Neuronal stem cell (in vitro differentiated cells): Measurements from ENCODE around the gene FBXL15.

Experiments
- DNase-seq: peaks from one replicate; pipeline ENCODE4 v3.0.0-alpha.2; 2013; ENCODE audit warnings: low spot score
- H2AFZ ChIP-seq: one replicate; pipeline ENCODE4 v1.6.1; 2013; ENCODE audit warnings: mild to moderate bottlenecking, low read length, inconsistent platforms
- H2AK5ac ChIP-seq: 2 replicates; pipeline ENCODE4 v1.6.1; 2013; ENCODE audit warnings: low read depth, mild to moderate bottlenecking, inconsistent platforms, low read length, moderate library complexity, mixed read lengths
- H2BK120ac ChIP-seq: 2 replicates; pipeline ENCODE4 v1.6.1; 2013; ENCODE audit warnings: low read depth, mild to moderate bottlenecking, inconsistent platforms, low read length, moderate library complexity, mixed read lengths
- H2BK12ac ChIP-seq: one replicate; pipeline ENCODE4 v1.6.1; 2013; ENCODE audit warnings: low read length, inconsistent platforms
- H2BK15ac ChIP-seq: 2 replicates; pipeline ENCODE4 v1.6.1; 2013; ENCODE audit warnings: mild to moderate bottlenecking, low read length, inconsistent platforms, mixed read lengths
- H2BK5ac ChIP-seq: one replicate; pipeline ENCODE4 v1.6.1; 2013; ENCODE audit warnings: inconsistent platforms, mild to moderate bottlenecking, low read length, moderate library complexity
- H3K14ac ChIP-seq: one replicate; pipeline ENCODE4 v1.6.1; 2013; ENCODE audit warnings: low read length, inconsistent platforms
- H3K18ac ChIP-seq: 2 replicates; pipeline ENCODE4 v1.6.1; 2013; ENCODE audit warnings: low read length, inconsistent platforms
- H3K23ac ChIP-seq: 2 replicates; pipeline ENCODE4 v1.6.1; 2013; ENCODE audit warnings: low read depth, mild to moderate bottlenecking, mixed read lengths, low read length, inconsistent platforms; ENCODE audit not compliant: poor library complexity
- H3K27ac ChIP-seq: replicated peaks from 3 replicates; pipeline ENCODE4 v1.5.1; 2013; ENCODE audit warnings: low read length, inconsistent platforms
- H3K27me3 ChIP-seq, 3 experiments: 2 replicates each; pipeline ENCODE4 v1.6.1; 2013; ENCODE audit warnings: low read length in 3 of 3, mild to moderate bottlenecking in 2 of 3, inconsistent platforms in 1 of 3, low read depth in 1 of 3, mixed read lengths in 1 of 3, moderate library complexity in 1 of 3; ENCODE audit not compliant: control insufficient read depth in 3 of 3, insufficient read depth in 3 of 3
- H3K36me3 ChIP-seq, 2 donors: replicated peaks in 1 of 2; 2 replicates each; pipeline ENCODE4 v1.6.1; 2013; ENCODE audit warnings: low read length in 2 of 2; ENCODE audit not compliant: control insufficient read depth in 2 of 2, insufficient read depth in 2 of 2
- H3K4ac ChIP-seq: 2 replicates; pipeline ENCODE4 v1.6.1; 2013; ENCODE audit warnings: inconsistent platforms, mild to moderate bottlenecking, low read length, moderate library complexity
- H3K4me1 ChIP-seq, 2 donors: 1 replicate in 1 of 2; 2 replicates in 1 of 2; pipeline ENCODE4 v1.6.1; 2013; ENCODE audit warnings: low read length in 2 of 2, low read depth in 1 of 2; ENCODE audit not compliant: control insufficient read depth in 2 of 2, insufficient read depth in 1 of 2
- H3K4me2 ChIP-seq: one replicate; pipeline ENCODE4 v1.6.1; 2013; ENCODE audit warnings: mild to moderate bottlenecking, low read length, inconsistent platforms; ENCODE audit not compliant: insufficient read depth, poor library complexity, severe bottlenecking
- H3K4me3 ChIP-seq, 2 donors: 2 replicates each; pipeline ENCODE4 v1.5.1; 2013; ENCODE audit warnings: low read length in 2 of 2, mild to moderate bottlenecking in 2 of 2, inconsistent platforms in 1 of 2, moderate library complexity in 1 of 2
- H3K79me1 ChIP-seq: one replicate; pipeline ENCODE4 v1.6.1; 2013; ENCODE audit warnings: low read depth, mild to moderate bottlenecking, inconsistent platforms, low read length, moderate library complexity
- H3K9ac ChIP-seq: one replicate; pipeline ENCODE4 v1.6.1; 2013; ENCODE audit warnings: mild to moderate bottlenecking, low read depth, low read length, inconsistent platforms; ENCODE audit not compliant: poor library complexity
- H3K9me3 ChIP-seq, 2 donors: replicated peaks in 1 of 2; 2 replicates each; pipeline versions ENCODE3 to v1.6.1; 2013; ENCODE audit warnings: low read length in 2 of 2, mild to moderate bottlenecking in 2 of 2, inconsistent platforms in 1 of 2, low read depth in 1 of 2, mixed read lengths in 1 of 2, moderate library complexity in 1 of 2; ENCODE audit not compliant: control insufficient read depth in 2 of 2, insufficient read depth in 1 of 2
- H4K8ac ChIP-seq: one replicate; pipeline ENCODE4 v1.6.1; 2013; ENCODE audit warnings: low read depth, mild to moderate bottlenecking, inconsistent platforms, low read length, moderate library complexity
- H4K91ac ChIP-seq: one replicate; pipeline ENCODE4 v1.6.1; 2013; ENCODE audit warnings: low read length, low read depth, mild to moderate bottlenecking, inconsistent platforms; ENCODE audit not compliant: poor library complexity
- WGBS, 2 donors: extraction: QIAGEN DNeasy Blood & Tissue Kit; methylation state at CpG; one replicate each; pipeline ENCODE4 v1.1.7; 2013; ENCODE audit warnings: missing lambda C conversion rate in 2 of 2, mixed read lengths in 1 of 2; ENCODE audit not compliant: insufficient read length in 2 of 2, insufficient replicate concordance in 1 of 2; ENCODE audit errors: extremely low coverage in 2 of 2; 5-methylcytosine and 5-hydroxymethylcytosine counted together

Gene FBXL15

GRCh38 chr10:102434394-102435132, 13.9 kb downstream of the FBXL15 start:
- no CpG with 5 or more reads among the region's 9 CpGs for WGBS, 2 donors
- Histone ChIP-seq H3K27ac (no peak overlapping the region), H3K4me1 (peaks cover 11 to 27% of the 10 kb centered on the region in 2 donors)

GRCh38 chr10:102435133-102435497, 14.5 kb downstream of the FBXL15 start:
- no peak overlapping the region for H3K4ac ChIP-seq
- H2BK15ac ChIP-seq: no peak overlapping the region
- no peak overlapping the region for H2AK5ac ChIP-seq
- H2AFZ ChIP-seq: peak overlapping the region; percentile 87
- no peak overlapping the region for H3K18ac ChIP-seq
- H3K4me1 ChIP-seq: peaks cover 11 to 27% of the 10 kb centered on the region in 2 donors
- no peak overlapping the region for H3K27ac ChIP-seq
- no peaks in the 10 kb centered on the region for H3K79me1 ChIP-seq
- H3K14ac ChIP-seq: no peak overlapping the region
- no peak overlapping the region for H2BK5ac ChIP-seq
- H3K4me2 ChIP-seq: no peak overlapping the region
- no peak overlapping the region for H4K91ac ChIP-seq
- no peak overlapping the region for H2BK12ac ChIP-seq
- peaks cover 0 to 15% (median 0%) of the 10 kb centered on the region in 3 experiments for H3K27me3 ChIP-seq
- H4K8ac ChIP-seq: no peak overlapping the region
- DNase-seq: no peak
- H3K9me3 ChIP-seq: peaks cover 0 to 2% of the 10 kb centered on the region in 2 donors
- H3K9ac ChIP-seq: no peak overlapping the region
- no peak overlapping the region for H3K23ac ChIP-seq
- WGBS, 2 donors: no CpG with 5 or more reads among the region's 5 CpGs
- H3K4me3 ChIP-seq: no peak overlapping the region
- no peak overlapping the region for H2BK120ac ChIP-seq
- peaks cover 0 to 6% of the 10 kb centered on the region in 2 donors for H3K36me3 ChIP-seq

More at GRCh38 chr10:102434394-102435132, 13.9 kb downstream of the FBXL15 start:
- H2BK12ac ChIP-seq: no peak overlapping the region
- peak overlapping the region; percentile 10 for H2BK120ac ChIP-seq
- no peak overlapping the region for H3K4me2 ChIP-seq
- H3K4me3 ChIP-seq: no peak overlapping the region
- DNase-seq: no peak
- peaks cover 0 to 6% of the 10 kb centered on the region in 2 donors for H3K36me3 ChIP-seq
- peaks cover 0 to 15% (median 0%) of the 10 kb centered on the region in 3 experiments for H3K27me3 ChIP-seq
- H4K91ac ChIP-seq: no peak overlapping the region
- H2BK5ac ChIP-seq: no peak overlapping the region
- H3K14ac ChIP-seq: no peak overlapping the region
- no peaks in the 10 kb centered on the region for H3K79me1 ChIP-seq
- no peak overlapping the region for H4K8ac ChIP-seq
- peaks cover 0 to 2% of the 10 kb centered on the region in 2 donors for H3K9me3 ChIP-seq
- H3K18ac ChIP-seq: peak overlapping the region; percentile 65
- no peak overlapping the region for H3K23ac ChIP-seq
- no peak overlapping the region for H3K9ac ChIP-seq
- no peak overlapping the region for H2AK5ac ChIP-seq
- no peak overlapping the region for H3K4ac ChIP-seq
- H2BK15ac ChIP-seq: peak overlapping the region; percentile 68
- peak overlapping the region; percentile 87 for H2AFZ ChIP-seq

GRCh38 chr10:102435529-102436233, 15.0 kb downstream of the FBXL15 start:
- no CpG with 5 or more reads among the region's 14 CpGs for WGBS, 2 donors
- H2BK5ac ChIP-seq: no peak overlapping the region
- no peak overlapping the region for H2BK15ac ChIP-seq
- H3K9ac ChIP-seq: no peak overlapping the region
- no peak overlapping the region for H2BK12ac ChIP-seq
- H3K27ac ChIP-seq: no peak overlapping the region
- peaks cover 0 to 3% of the 10 kb centered on the region in 2 donors for H3K36me3 ChIP-seq
- no peak overlapping the region for H4K8ac ChIP-seq
- no peak overlapping the region for H3K4ac ChIP-seq
- H2AFZ ChIP-seq: peak overlapping the region; percentile 87
- H3K79me1 ChIP-seq: no peaks in the 10 kb centered on the region
- H3K9me3 ChIP-seq: peaks cover 0 to 2% of the 10 kb centered on the region in 2 donors
- no peak overlapping the region for H3K23ac ChIP-seq
- H2AK5ac ChIP-seq: no peak overlapping the region
- H3K27me3 ChIP-seq: peaks cover 0 to 15% (median 0%) of the 10 kb centered on the region in 3 experiments
- no peak for DNase-seq
- no peak overlapping the region for H3K14ac ChIP-seq
- no peak overlapping the region for H4K91ac ChIP-seq
- no peak overlapping the region for H3K4me3 ChIP-seq
- peaks cover 11 to 27% of the 10 kb centered on the region in 2 donors for H3K4me1 ChIP-seq
- no peak overlapping the region for H3K4me2 ChIP-seq
- H2BK120ac ChIP-seq: no peak overlapping the region
- H3K18ac ChIP-seq: no peak overlapping the region

GRCh38 chr10:102436312-102436711, 15.7 kb downstream of the FBXL15 start:
- no CpG with 5 or more reads among the region's 6 CpGs for WGBS, 2 donors
- Histone ChIP-seq H3K4me1 (peaks cover 11 to 26% of the 10 kb centered on the region in 2 donors), H3K27ac (no peak overlapping the region), H4K91ac (no peak overlapping the region), H3K9me3 (peaks cover 0 to 2% of the 10 kb centered on the region in 2 donors), H3K4me3 (no peak overlapping the region), H3K4me2 (no peak overlapping the region), H3K27me3 (peaks cover 0 to 15% (median 0%) of the 10 kb centered on the region in 3 experiments), H3K79me1 (no peaks in the 10 kb centered on the region), H3K14ac (no peak overlapping the region), H3K9ac (no peak overlapping the region), H3K23ac (no peak overlapping the region), H4K8ac (no peak overlapping the region), H3K36me3 (no peaks in the 10 kb centered on the region), H2BK15ac (no peak overlapping the region), H2BK120ac (no peak overlapping the region), H2BK5ac (no peak overlapping the region), H3K18ac (no peak overlapping the region), H2AFZ (peak overlapping the region; percentile 87), H3K4ac (no peak overlapping the region), H2AK5ac (no peak overlapping the region), H2BK12ac (no peak overlapping the region)
- no peak for DNase-seq
